HG03095 (cell line): ENCODE data around the gene DUSP1.

Experiments
- ATAC-seq: cut with Tn5 transposase; IDR thresholded peaks from one replicate; pipeline ENCODE4 v1.9.1; 2021; ENCODE audit warnings: moderate library complexity; ENCODE audit not compliant: unreplicated experiment

Gene DUSP1

GRCh38 chr5:172765766-172766286 lies 5.2 kb downstream of the DUSP1 start:
- no peak for ATAC-seq

- ATAC-seq = peak; percentile 81
Measured at GRCh38 chr5:172764861-172765765, 5.9 kb downstream of the DUSP1 start.

DNA sequence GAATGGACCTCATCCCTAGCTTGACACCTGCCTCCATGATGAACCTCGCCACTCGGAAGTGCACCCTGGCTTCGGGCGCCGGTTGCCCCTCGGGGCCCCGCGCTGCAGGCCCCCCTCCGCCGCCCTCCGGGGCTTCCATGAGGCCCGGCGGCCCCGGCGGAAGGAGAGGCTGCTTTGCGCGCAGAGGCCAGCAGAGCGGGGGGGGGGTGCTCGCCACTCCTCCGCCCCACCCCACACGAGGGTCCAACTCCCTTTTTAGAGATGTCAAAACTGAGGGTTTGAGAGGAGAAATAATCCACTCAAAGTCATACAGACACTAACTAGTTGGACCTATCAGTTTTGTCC lies 7.9 kb downstream of the DUSP1 start:
- ATAC-seq = no peak

DNA sequence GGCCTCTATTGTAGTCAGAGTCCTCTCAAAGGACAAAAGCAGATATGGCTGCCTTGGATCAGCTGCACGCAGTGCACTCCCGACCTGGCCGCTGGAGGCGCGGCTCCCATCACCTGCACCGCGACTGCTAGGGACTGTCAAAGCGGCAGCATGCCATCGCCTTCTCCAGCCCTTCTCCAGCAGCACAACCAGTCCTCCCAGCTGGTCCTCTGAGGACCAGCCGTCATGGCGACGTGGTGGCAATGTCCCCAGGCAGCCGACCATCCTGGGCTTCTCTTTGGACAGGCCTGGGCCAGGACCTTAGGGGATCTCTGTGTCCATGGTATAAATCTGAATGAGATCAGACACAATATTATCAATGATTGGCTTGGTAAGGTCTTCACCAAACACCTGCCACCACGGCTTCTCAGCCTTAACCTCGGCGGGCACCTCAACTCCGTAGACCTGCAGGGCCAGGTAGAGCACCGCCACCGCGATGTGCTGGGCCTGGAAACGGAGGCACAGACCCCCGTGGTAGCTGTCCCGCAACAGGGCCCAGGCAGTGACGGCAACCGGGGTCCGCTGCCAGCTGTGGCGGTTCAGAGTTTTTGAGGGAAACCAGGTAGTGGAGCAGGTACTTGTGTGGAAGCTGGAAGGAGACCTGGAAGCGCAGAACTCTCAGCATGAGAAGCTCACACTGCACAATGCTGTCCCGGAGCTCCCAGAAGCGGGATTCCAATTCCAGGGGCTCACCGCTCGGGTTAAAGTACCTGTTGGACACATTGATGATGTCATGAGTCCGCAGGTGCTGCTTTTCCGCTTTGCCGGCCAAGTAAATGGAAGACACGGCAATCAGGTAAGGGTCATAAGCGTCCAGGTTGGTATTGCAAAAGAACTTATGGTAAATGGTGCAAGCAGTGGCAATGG lies 8.5 kb downstream of the DUSP1 start:
- ATAC-seq = no peak

- no peak for ATAC-seq
Measured at GRCh38 chr5:172760959-172761358, 10.0 kb downstream of the DUSP1 start.

DNA sequence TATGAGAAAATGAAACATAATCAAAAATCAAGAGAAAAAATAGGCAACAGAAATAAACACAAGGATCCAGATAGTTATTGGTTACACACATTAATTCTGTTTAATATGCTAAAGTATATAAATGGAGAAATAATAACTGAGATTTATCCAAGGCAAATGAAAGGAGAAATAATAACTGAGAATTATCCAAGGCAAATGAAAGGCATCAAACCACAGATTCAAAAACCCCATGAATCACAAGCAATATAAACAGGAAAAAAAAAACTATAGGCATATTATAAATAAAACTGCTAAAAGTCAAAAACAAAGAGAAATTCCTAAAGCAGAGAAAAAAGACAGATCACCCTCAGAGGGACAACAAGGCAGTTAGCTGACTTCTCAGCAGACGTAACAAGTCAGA lies 10.9 kb downstream of the DUSP1 start:
- ATAC-seq = no peak

DNA sequence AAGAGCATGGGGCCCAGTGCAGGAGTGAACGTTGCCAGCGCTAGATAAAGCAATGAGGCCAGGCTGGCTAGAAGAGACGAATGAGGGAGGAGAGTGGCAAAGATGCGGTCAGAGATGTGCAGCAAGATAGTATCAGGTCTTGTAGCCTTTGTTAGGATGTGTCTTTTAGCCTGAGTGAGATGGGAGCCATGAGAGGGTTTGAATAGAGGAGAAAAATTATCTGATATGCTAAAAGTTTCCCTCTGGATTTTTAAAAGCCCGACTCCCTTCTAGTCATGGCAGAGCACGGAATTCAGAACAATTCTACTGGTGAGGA lies 12.2 kb downstream of the DUSP1 start:
- ATAC-seq = no peak

GRCh38 chr5:172758077-172758833 lies 12.7 kb downstream of the DUSP1 start:
- ATAC-seq = no peak

GRCh38 chr5:172757394-172758010 lies 13.5 kb downstream of the DUSP1 start:
- no peak for ATAC-seq

DNA sequence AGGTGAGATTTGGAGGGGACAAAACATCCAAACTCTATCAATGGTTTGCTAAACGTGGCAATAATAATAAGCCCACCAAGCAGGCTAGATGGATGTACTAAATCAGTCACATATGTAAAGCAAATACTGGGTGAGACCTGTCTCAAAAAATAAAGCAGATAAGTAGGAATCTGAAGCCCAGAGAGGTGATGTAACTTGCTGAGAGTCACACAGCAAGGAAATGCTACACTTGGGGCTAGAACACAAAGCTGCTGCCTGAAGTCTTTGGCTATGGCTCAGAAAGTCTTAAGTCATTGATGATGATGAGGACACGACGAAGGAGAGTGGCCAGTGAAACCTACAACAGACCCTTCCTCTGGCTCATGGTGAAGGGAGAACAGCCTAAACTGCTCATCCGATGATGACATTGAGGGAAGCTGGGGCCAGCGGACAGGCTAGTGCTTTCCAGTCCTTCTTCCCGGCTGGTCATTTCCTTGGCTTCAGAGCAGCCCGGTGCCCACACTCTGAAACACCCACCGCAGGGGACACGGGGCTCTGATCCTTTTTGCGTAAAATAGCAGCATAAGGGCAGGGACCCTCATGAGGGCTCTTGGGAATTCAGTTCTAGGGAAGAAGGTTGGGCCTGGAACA lies 14.1 kb downstream of the DUSP1 start:
- ATAC-seq = no peak

- no peak for ATAC-seq
Measured at GRCh38 chr5:172754596-172755356, 16.2 kb downstream of the DUSP1 start.

DNA sequence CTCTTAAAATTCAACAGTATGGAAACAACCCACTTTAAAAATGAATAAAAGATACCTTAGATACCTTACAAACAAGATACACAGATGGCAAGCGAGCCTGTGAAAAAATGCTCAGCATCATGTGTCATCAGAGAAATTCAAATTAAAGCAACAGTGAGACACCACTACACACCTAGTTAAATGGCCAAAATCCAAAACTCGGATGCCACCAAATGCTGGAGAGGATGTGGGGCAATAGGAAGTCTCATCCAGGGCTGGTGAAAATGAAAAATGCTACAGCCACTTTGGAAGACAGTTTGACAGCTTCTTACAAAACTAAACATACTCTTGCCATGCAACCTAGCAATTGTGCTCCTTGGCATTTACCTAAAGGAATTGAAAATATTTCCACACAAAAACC lies 17.9 kb downstream of the DUSP1 start:
- ATAC-seq = no peak

- ATAC-seq = no peak
Measured at GRCh38 chr5:172751761-172752510, 19.1 kb downstream of the DUSP1 start.

DNA sequence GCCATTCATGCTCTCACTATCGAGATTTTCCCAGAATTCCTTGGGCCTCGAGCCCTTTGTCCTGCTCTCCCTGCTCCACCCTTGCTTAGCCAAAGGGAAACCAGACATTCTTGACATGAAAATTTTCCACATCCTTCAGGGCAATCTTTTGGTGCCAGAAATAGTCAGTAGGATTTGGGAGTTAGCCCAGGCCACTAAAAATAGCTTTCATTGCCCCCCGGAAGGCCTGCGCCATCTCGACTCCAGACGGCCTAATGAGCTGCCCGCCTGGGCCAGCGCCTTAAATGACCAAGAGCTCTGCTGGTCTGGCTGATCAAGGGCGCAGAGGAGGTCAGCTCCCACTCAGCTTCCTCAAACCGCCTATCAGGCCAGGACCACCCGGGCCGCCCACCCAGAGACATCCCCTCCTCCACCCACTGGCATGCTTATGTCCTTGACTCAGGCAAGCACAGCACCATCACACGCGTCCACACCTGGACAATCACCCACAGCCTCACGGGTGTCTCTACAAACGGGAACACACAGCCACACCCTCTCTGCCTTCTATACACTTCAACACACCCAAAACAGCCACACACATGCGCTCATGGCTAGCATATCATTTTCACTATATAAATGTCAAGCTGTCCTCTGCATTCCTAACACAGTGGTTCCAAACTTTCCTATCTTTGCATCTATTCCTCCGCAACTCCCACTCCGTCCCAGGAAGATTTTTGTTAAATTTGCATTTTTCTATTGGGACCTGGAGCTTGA lies 20.9 kb downstream of the DUSP1 start:
- no peak for ATAC-seq

- no peak for ATAC-seq
Measured at GRCh38 chr5:172749076-172749475, 21.9 kb downstream of the DUSP1 start.

DNA sequence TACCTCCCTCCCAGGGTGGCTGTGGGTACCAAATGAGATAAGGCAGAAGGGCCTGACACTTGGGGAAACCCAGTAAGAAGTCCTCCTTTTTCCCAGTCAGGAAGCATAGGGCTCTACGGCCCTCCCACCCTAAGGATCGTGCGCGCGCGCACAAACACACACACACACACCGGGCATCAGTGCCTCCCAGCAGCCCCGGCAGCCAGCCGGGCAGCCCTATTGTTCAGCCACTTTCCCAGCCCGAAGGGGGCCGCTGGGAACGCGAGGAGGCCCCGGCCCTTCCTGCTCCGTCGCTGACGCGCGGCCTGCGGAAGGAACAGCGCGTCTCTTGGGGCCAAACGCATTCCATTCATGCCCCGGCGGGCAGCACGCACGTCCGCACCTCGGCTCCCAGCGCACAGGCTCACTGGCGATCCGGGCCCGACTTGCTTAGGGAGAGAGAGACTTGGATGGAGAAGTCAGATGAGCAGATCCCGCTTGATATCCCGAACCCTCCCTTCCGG lies 22.6 kb downstream of the DUSP1 start:
- no peak for ATAC-seq

GRCh38 chr5:172747471-172747870 lies 23.5 kb downstream of the DUSP1 start:
- no peak for ATAC-seq

GRCh38 chr5:172746725-172747124 lies 24.3 kb downstream of the DUSP1 start:
- no peak for ATAC-seq
